Lung (tissue), 12 donors: ENCODE measurements around the gene TOP3A. TPM values are rescaled to one million over a fixed set of nuclear protein-coding genes. Genes with fewer than 3 reads are reported as not detected.

Experiments used
- ATAC-seq: fragments of 200-7000 bp; cut with Tn5 transposase; one replicate; pipeline ENCODE4 v1.9.1; 2020; ENCODE audit warnings: moderate number of reproducible peaks; ENCODE audit not compliant: insufficient read depth, low FRiP score
- DNase-seq, 3 donors: peaks; one replicate each; pipeline ENCODE4 v3.0.0-alpha.2; 2013 to 2017
- H3K27ac ChIP-seq, 2 donors: one replicate each; pipeline ENCODE4 v1.5.1; 2013; ENCODE audit warnings: mild to moderate bottlenecking in 2 of 2, moderate library complexity in 2 of 2, control low read depth in 1 of 2, inconsistent platforms in 1 of 2, low read depth in 1 of 2, low read length in 1 of 2
- H3K27me3 ChIP-seq, 3 donors: one replicate each; pipeline ENCODE4 v1.5.1; 2013; ENCODE audit warnings: low read length in 2 of 3; ENCODE audit not compliant: control insufficient read depth in 3 of 3, insufficient read depth in 3 of 3
- H3K36me3 ChIP-seq, 4 donors: one replicate each; pipeline ENCODE4 v1.5.1; 2013; ENCODE audit warnings: low read length in 4 of 4, mild to moderate bottlenecking in 1 of 4, moderate library complexity in 1 of 4; ENCODE audit not compliant: control insufficient read depth in 4 of 4, insufficient read depth in 4 of 4
- H3K4me1 ChIP-seq, 5 donors: one replicate each; pipeline ENCODE4 v1.5.1; 2013; ENCODE audit warnings: low read length in 5 of 5, mild to moderate bottlenecking in 2 of 5, moderate library complexity in 1 of 5; ENCODE audit not compliant: control insufficient read depth in 5 of 5, insufficient read depth in 5 of 5
- H3K4me3 ChIP-seq: one replicate; pipeline ENCODE4 v1.5.1; 2013; ENCODE audit warnings: mild to moderate bottlenecking, control low read depth, moderate library complexity
- H3K9ac ChIP-seq, 2 donors: one replicate each; pipeline ENCODE4 v1.5.1; 2013; ENCODE audit warnings: low read length in 2 of 2, control low read depth in 1 of 2; ENCODE audit not compliant: insufficient read depth in 1 of 2
- H3K9me3 ChIP-seq, 4 donors: one replicate each; pipeline ENCODE4 v1.5.1; 2013; ENCODE audit warnings: low read length in 3 of 4, mild to moderate bottlenecking in 1 of 4, moderate library complexity in 1 of 4; ENCODE audit not compliant: control insufficient read depth in 4 of 4, insufficient read depth in 3 of 4
- WGBS, 2 donors: extraction: QIAGEN DNeasy Blood & Tissue Kit; methylation state at CpG; one replicate each; pipeline ENCODE4 v1.1.7; 2013; 5-methylcytosine and 5-hydroxymethylcytosine counted together
- polyA plus RNA-seq, 2 donors: library from polyadenylated mRNA; stranded (reverse); fragments of 200-250 nt; gene quantifications; one replicate each; pipeline ENCODE4 v1.2.1, GENCODE V29; 2013
- total RNA-seq, 2 donors: library from RNA; depleted of rRNA in 1 of 2; stranded (reverse); fragments of >200 nt in 1 of 2; gene quantifications; one replicate each; pipeline ENCODE4 v1.2.1, GENCODE V29; 2014 to 2021
- TF ChIP-seq, protein P1 (sequence below): IDR thresholded peaks from 2 replicates; pipeline ENCODE4 v1.5.1; 2012; ENCODE audit warnings: mild to moderate bottlenecking; ENCODE audit errors: control extremely low read depth, extremely low read depth
- donor health status: control.
- donor health status: control.
- donor health status: Bipolar disorder and iron deficiency.
- donor health status: healthy.
- donor health status: DM: yes; HTN: yes; CAD: no.

TOP3A gene
- total and polyA plus RNA-seq, 4 donors = 14.6 to 41.4 (median 26.8) TPM

DNA sequence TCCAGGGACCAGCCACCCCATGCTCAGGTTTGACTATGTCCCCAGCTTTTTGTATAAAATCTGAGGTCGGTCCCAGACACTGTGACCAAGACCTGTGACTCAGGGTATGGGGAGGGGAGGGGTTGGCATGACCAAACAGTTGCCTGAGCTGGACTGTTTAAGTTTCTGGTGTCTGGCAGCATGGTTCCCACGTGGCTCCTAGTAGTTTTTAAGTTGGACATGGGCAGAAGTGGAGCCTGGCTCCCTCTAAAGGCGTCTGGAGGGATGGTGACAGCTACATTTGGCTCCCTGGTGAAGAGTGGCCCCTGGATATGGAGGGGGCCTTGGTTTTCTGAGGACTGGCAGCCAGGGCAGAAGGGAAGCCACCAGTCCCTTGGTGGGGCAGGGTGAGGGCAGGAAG, 8.2 kb upstream of the TOP3A start:
- Histone ChIP-seq H3K36me3 (peaks cover 2 to 54% (median 24%) of the 10 kb centered on the region in 4 donors), H3K4me1 (peaks cover 0 to 10% (median 2%) of the 10 kb centered on the region in 5 donors), H3K9ac (no peak overlapping the region), H3K9me3 (no peaks in the 10 kb centered on the region), H3K27ac (no peak overlapping the region), H3K4me3 (no peak overlapping the region), H3K27me3 (no peaks in the 10 kb centered on the region)
- TF ChIP-seq, protein P1, sequence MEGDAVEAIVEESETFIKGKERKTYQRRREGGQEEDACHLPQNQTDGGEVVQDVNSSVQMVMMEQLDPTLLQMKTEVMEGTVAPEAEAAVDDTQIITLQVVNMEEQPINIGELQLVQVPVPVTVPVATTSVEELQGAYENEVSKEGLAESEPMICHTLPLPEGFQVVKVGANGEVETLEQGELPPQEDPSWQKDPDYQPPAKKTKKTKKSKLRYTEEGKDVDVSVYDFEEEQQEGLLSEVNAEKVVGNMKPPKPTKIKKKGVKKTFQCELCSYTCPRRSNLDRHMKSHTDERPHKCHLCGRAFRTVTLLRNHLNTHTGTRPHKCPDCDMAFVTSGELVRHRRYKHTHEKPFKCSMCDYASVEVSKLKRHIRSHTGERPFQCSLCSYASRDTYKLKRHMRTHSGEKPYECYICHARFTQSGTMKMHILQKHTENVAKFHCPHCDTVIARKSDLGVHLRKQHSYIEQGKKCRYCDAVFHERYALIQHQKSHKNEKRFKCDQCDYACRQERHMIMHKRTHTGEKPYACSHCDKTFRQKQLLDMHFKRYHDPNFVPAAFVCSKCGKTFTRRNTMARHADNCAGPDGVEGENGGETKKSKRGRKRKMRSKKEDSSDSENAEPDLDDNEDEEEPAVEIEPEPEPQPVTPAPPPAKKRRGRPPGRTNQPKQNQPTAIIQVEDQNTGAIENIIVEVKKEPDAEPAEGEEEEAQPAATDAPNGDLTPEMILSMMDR = no peak
- DNase-seq (no peak), ATAC-seq (no peak)
- WGBS, 2 donors = 71 to 72% methylated on average over 3 of the region's 3 CpGs

DNA sequence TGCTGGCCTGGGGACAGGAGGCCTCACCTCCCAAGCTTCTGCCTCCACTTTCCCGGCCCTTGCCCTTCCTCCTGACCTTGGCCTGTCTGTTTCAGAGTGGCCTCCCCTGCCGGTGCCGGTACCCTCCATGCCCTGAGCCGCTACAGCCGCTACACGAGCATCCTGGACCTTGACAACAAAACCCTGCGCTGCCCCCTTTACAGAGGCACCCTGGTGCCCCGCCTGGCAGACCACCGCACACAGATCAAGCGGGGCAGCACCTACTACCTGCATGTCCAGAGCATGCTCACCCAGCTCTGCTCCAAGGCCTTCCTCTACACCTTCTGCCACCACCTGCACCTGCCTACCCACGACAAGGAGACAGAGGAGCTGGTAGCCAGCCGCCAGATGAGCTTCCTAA, 7.7 kb upstream of the TOP3A start:
- Histone ChIP-seq H3K9ac (no peak overlapping the region), H3K27me3 (no peaks in the 10 kb centered on the region), H3K9me3 (no peaks in the 10 kb centered on the region), H3K27ac (no peak overlapping the region), H3K36me3 (peaks cover 2 to 56% (median 25%) of the 10 kb centered on the region in 4 donors), H3K4me1 (peaks cover 0 to 15% (median 6%) of the 10 kb centered on the region in 5 donors), H3K4me3 (no peak overlapping the region)
- WGBS, 2 donors = 93 to 95% methylated on average over 12 of the region's 12 CpGs
- TF ChIP-seq, protein P1 = no peak
- ATAC-seq (no peak), DNase-seq (no peak)

DNA sequence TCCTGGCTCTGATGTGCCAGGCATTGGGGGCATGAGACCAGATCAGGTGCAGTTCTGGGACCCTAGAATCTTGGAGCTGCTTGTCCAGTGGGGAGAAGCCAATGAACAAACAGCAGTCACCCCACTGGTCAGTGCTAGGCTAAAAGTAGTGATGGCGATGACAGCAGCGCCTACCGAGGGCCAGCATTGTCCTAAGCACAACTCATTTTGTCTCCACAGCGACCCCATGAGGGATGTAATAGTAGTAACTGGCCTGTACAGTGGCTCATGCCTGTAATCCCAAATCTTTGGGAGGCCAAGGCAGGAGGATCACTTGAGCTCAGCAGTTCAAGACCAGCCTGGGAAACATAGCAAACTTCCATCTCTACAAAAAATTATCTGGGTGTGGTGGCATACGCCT, 6.5 kb upstream of the TOP3A start:
- WGBS, 2 donors = 77 to 87% methylated on average over 5 of the region's 5 CpGs
- no peak overlapping the region for H3K27ac ChIP-seq
- no peaks in the 10 kb centered on the region for H3K27me3 ChIP-seq
- no peak for ATAC-seq
- no peak for DNase-seq
- H3K9me3 ChIP-seq = no peaks in the 10 kb centered on the region
- no peak overlapping the region for H3K9ac ChIP-seq
- TF ChIP-seq, protein P1 = no peak
- H3K4me1 ChIP-seq = peaks cover 3 to 26% (median 16%) of the 10 kb centered on the region in 5 donors
- peaks cover 2 to 64% (median 30%) of the 10 kb centered on the region in 4 donors for H3K36me3 ChIP-seq
- no peak overlapping the region for H3K4me3 ChIP-seq

DNA sequence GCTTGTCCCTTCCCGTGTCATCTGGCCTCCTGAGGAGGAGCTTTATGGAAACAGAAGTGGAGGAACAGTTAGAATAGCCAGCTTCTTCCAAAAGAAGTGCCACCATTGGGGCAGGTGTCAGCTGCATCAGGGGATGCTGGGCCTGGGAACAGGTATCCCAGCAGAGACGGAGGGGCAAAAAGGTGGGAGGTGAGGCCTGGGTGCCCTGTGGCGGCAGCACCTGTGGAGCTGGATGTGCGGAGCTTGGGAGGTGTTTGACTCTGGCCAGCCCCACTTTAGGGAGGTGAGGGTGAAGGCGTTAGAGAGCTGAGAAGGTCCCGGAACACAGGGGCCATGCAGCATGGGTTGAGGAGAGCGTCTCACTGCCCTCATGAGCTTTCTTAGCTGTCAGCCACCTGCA, 5.5 kb upstream of the TOP3A start:
- Histone ChIP-seq H3K4me1 (peaks cover 3 to 33% (median 23%) of the 10 kb centered on the region in 5 donors), H3K4me3 (no peak overlapping the region)
- TF ChIP-seq, protein P1 = no peak

More for the DNA sequence above, 5.5 kb upstream of the TOP3A start:
- DNase-seq (no peak), ATAC-seq (no peak)
- 92 to 93% methylated on average over 7 of the region's 7 CpGs for WGBS, 2 donors
- Histone ChIP-seq H3K27me3 (no peaks in the 10 kb centered on the region), H3K27ac (no peak overlapping the region), H3K36me3 (peaks cover 2 to 63% (median 27%) of the 10 kb centered on the region in 4 donors), H3K9me3 (no peaks in the 10 kb centered on the region), H3K9ac (no peak overlapping the region)
